Measurements from ENCODE around the gene ACVRL1.

The ACVRL1 gene

GRCh38 chr12:51910691-51911090 lies 3.4 kb downstream of the ACVRL1 start:
- H3K4me3 ChIP-seq (ENCODE audit: low read depth, low read length, poor library complexity, severe bottlenecking), result no peak overlapping the region
- H3K4me2 ChIP-seq (ENCODE audit: low read length), result no peak overlapping the region
- H3K79me2 ChIP-seq (ENCODE audit: insufficient read depth, low read length), result no peaks in the 10 kb centered on the region
- no peak overlapping the region for H3K9ac ChIP-seq (ENCODE audit: low read length)
- no peaks in the 10 kb centered on the region for H4K20me1 ChIP-seq (ENCODE audit: insufficient read depth, low read length)
- H3F3A ChIP-seq (ENCODE audit: insufficient read depth, low read length), result no peaks in the 10 kb centered on the region
- H3K36me3 ChIP-seq (ENCODE audit: insufficient read depth, low read length), result no peaks in the 10 kb centered on the region
- H3K27ac ChIP-seq (ENCODE audit: low read depth, low read length, poor library complexity, severe bottlenecking), result no peak overlapping the region
- H3K27me3 ChIP-seq (ENCODE audit: insufficient read depth, low read length), result peaks cover 4% of the 10 kb centered on the region; the same call in 1 of the 2 replicates
- no peaks in the 10 kb centered on the region for H3K9me2 ChIP-seq (ENCODE audit: low read depth, low read length)
- H2AFZ ChIP-seq (ENCODE audit: low read length), result no peak overlapping the region
- TF ChIP-seq EZH2 (IDR thresholded peaks at IDR 0.05; ENCODE audit: borderline replicate concordance, low read length), result no peak
- TF ChIP-seq CTCF (IDR thresholded peaks at IDR 0.05; ENCODE audit: low read length), result no peak
- H3K9me3 ChIP-seq (ENCODE audit: low read length), result no peaks in the 10 kb centered on the region
- no peaks in the 10 kb centered on the region for H3K4me1 ChIP-seq (ENCODE audit: insufficient read depth, low read length, severe bottlenecking)

GRCh38 chr12:51911307-51911706 lies 4.0 kb downstream of the ACVRL1 start:
- TF ChIP-seq CTCF (IDR thresholded peaks at IDR 0.05; ENCODE audit: low read length), result no peak
- no peak for TF ChIP-seq EZH2 (IDR thresholded peaks at IDR 0.05; ENCODE audit: borderline replicate concordance, low read length)
- no peaks in the 10 kb centered on the region for H3K9me3 ChIP-seq (ENCODE audit: low read length)
- H3K4me1 ChIP-seq (ENCODE audit: insufficient read depth, low read length, severe bottlenecking), result no peaks in the 10 kb centered on the region
- no peak overlapping the region for H3K4me2 ChIP-seq (ENCODE audit: low read length)
- H4K20me1 ChIP-seq (ENCODE audit: insufficient read depth, low read length), result no peaks in the 10 kb centered on the region
- H3K27me3 ChIP-seq (ENCODE audit: insufficient read depth, low read length), result peaks cover 4% of the 10 kb centered on the region; the same call in 1 of the 2 replicates
- no peaks in the 10 kb centered on the region for H3F3A ChIP-seq (ENCODE audit: insufficient read depth, low read length)
- no peak overlapping the region for H2AFZ ChIP-seq (ENCODE audit: low read length)
- H3K9ac ChIP-seq (ENCODE audit: low read length), result no peak overlapping the region
- H3K79me2 ChIP-seq (ENCODE audit: insufficient read depth, low read length), result no peaks in the 10 kb centered on the region
- no peaks in the 10 kb centered on the region for H3K9me2 ChIP-seq (ENCODE audit: low read depth, low read length)
- H3K36me3 ChIP-seq (ENCODE audit: insufficient read depth, low read length), result no peaks in the 10 kb centered on the region
- H3K27ac ChIP-seq (ENCODE audit: low read depth, low read length, poor library complexity, severe bottlenecking), result no peak overlapping the region
- H3K4me3 ChIP-seq (ENCODE audit: low read depth, low read length, poor library complexity, severe bottlenecking), result no peak overlapping the region

GRCh38 chr12:51911788-51912711 lies 4.7 kb downstream of the ACVRL1 start:
- H3K4me3 ChIP-seq (ENCODE audit: low read depth, low read length, poor library complexity, severe bottlenecking), result no peak overlapping the region
- peaks cover 4% of the 10 kb centered on the region; the same call in 1 of the 2 replicates for H3K27me3 ChIP-seq (ENCODE audit: insufficient read depth, low read length)
- H3K79me2 ChIP-seq (ENCODE audit: insufficient read depth, low read length), result no peaks in the 10 kb centered on the region
- no peak for TF ChIP-seq CTCF (IDR thresholded peaks at IDR 0.05; ENCODE audit: low read length)
- no peak for TF ChIP-seq EZH2 (IDR thresholded peaks at IDR 0.05; ENCODE audit: borderline replicate concordance, low read length)
- no peak overlapping the region for H3K27ac ChIP-seq (ENCODE audit: low read depth, low read length, poor library complexity, severe bottlenecking)
- H3K9ac ChIP-seq (ENCODE audit: low read length), result no peak overlapping the region
- no peaks in the 10 kb centered on the region for H3K9me3 ChIP-seq (ENCODE audit: low read length)
- H4K20me1 ChIP-seq (ENCODE audit: insufficient read depth, low read length), result no peaks in the 10 kb centered on the region
- no peaks in the 10 kb centered on the region for H3K9me2 ChIP-seq (ENCODE audit: low read depth, low read length)
- H3K4me1 ChIP-seq (ENCODE audit: insufficient read depth, low read length, severe bottlenecking), result no peaks in the 10 kb centered on the region
- no peak overlapping the region for H3K4me2 ChIP-seq (ENCODE audit: low read length)
- no peaks in the 10 kb centered on the region for H3K36me3 ChIP-seq (ENCODE audit: insufficient read depth, low read length)
- no peaks in the 10 kb centered on the region for H3F3A ChIP-seq (ENCODE audit: insufficient read depth, low read length)
- no peak overlapping the region for H2AFZ ChIP-seq (ENCODE audit: low read length)

Measured in OCI-LY1 (cell line).